SK-N-SH treated with all-trans-retinoic acid at 6 μM for 48 hours (cell line): ENCODE data around the gene MEIS1.

Source experiments
- ATAC-seq: fragments of 200-7000 bp; cut with Tn5 transposase; 3 replicates; pipeline ENCODE4 v1.9.1; 2020; ENCODE audit warnings: mild to moderate bottlenecking, moderate library complexity
- ARNTL ChIP-seq: fragments of 450-650 bp; formaldehyde crosslinking; IDR thresholded peaks from 2 replicates; pipeline ENCODE4 v1.5.0; 2020; ENCODE audit warnings: low read depth, mild to moderate bottlenecking, moderate library complexity, borderline replicate concordance
- BACH2 ChIP-seq: fragments of 250-450 bp; sonication (Bioruptor Pico); IDR thresholded peaks from 2 replicates; pipeline ENCODE4 v1.9.0; 2021; ENCODE audit warnings: mild to moderate bottlenecking, borderline replicate concordance
- CREB5 ChIP-seq: fragments of 250-450 bp; sonication (Bioruptor Pico); IDR thresholded peaks from 2 replicates; pipeline ENCODE4 v1.5.1; 2020; ENCODE audit warnings: low read depth, mild to moderate bottlenecking, moderate library complexity
- CSDC2 ChIP-seq: fragments of 250-450 bp; sonication (Bioruptor Pico); IDR thresholded peaks from 2 replicates; pipeline ENCODE4 v1.5.0; 2020; ENCODE audit warnings: mild to moderate bottlenecking, moderate library complexity
- ESRRG ChIP-seq: fragments of 250-450 bp; sonication (Bioruptor Pico); IDR thresholded peaks from 2 replicates; pipeline ENCODE4 v1.6.1; 2021; ENCODE audit warnings: mild to moderate bottlenecking
- GLIS3 ChIP-seq: fragments of 250-450 bp; sonication (Bioruptor Pico); IDR thresholded peaks from 2 replicates; pipeline ENCODE4 v1.5.0; 2020; ENCODE audit warnings: mild to moderate bottlenecking, moderate library complexity
- OSR1 ChIP-seq: fragments of 250-450 bp; sonication (Bioruptor Pico); IDR thresholded peaks from 2 replicates; pipeline ENCODE4 v1.8.0; 2022; ENCODE audit warnings: moderate library complexity, mild to moderate bottlenecking, inconsistent platforms
- POU6F1 ChIP-seq: fragments of 250-450 bp; sonication (Bioruptor Pico); IDR thresholded peaks from 2 replicates; pipeline ENCODE4 v1.8.0; 2021; ENCODE audit warnings: low read depth, mild to moderate bottlenecking, moderate library complexity, borderline replicate concordance
- PPARA ChIP-seq: fragments of 250-450 bp; sonication (Bioruptor Pico); IDR thresholded peaks from 2 replicates; pipeline ENCODE4 v1.5.0; 2020; ENCODE audit warnings: mild to moderate bottlenecking, borderline replicate concordance
- RARB ChIP-seq: fragments of 250-450 bp; sonication (Bioruptor Pico); IDR thresholded peaks from 2 replicates; pipeline ENCODE4 v1.8.0; 2021; ENCODE audit warnings: mild to moderate bottlenecking, moderate library complexity
- SNAI2 ChIP-seq: fragments of 250-450 bp; sonication (Bioruptor Pico); IDR thresholded peaks from 2 replicates; pipeline ENCODE4 v1.5.0; 2020; ENCODE audit warnings: mild to moderate bottlenecking, moderate library complexity
- TCF4 ChIP-seq: fragments of 250-450 bp; sonication (Bioruptor Pico); IDR thresholded peaks from 2 replicates; pipeline ENCODE4 v1.8.0; 2021; ENCODE audit warnings: mild to moderate bottlenecking, moderate library complexity, borderline replicate concordance
- TOX ChIP-seq: fragments of 250-450 bp; sonication (Bioruptor Pico); IDR thresholded peaks from 2 replicates; pipeline ENCODE4 v1.8.0; 2021; ENCODE audit warnings: mild to moderate bottlenecking, moderate library complexity, borderline replicate concordance
- ZC3H10 ChIP-seq: fragments of 250-450 bp; sonication (Bioruptor Pico); IDR thresholded peaks from 2 replicates; pipeline ENCODE4 v1.5.1; 2021; ENCODE audit warnings: mild to moderate bottlenecking, moderate library complexity
- ZFP3 ChIP-seq: fragments of 250-450 bp; sonication (Bioruptor Pico); IDR thresholded peaks from 2 replicates; pipeline ENCODE4 v1.5.0; 2020; ENCODE audit warnings: mild to moderate bottlenecking, moderate library complexity
- ZFP30 ChIP-seq: fragments of 450-650 bp; formaldehyde crosslinking; IDR thresholded peaks from 2 replicates; pipeline ENCODE4 v1.5.0; 2022; ENCODE audit warnings: mild to moderate bottlenecking, moderate library complexity
- ZNF565 ChIP-seq: fragments of 450-650 bp; formaldehyde crosslinking; conservative IDR thresholded peaks from 2 replicates; pipeline ENCODE4 v1.5.0; 2020; ENCODE audit warnings: low read depth, mild to moderate bottlenecking, moderate library complexity
- ZNF70 ChIP-seq: fragments of 450-650 bp; formaldehyde crosslinking; IDR thresholded peaks from 2 replicates; pipeline ENCODE4 v1.5.0; 2020; ENCODE audit warnings: mild to moderate bottlenecking, moderate library complexity
- ZNF8 ChIP-seq: fragments of 450-650 bp; formaldehyde crosslinking; IDR thresholded peaks from 2 replicates; pipeline ENCODE4 v1.5.0; 2020; ENCODE audit warnings: mild to moderate bottlenecking, moderate library complexity
- TF ChIP-seq, protein P1 (sequence below): fragments of 250-450 bp; sonication (Bioruptor Pico); IDR thresholded peaks from 2 replicates; pipeline ENCODE4 v1.8.0; 2020; ENCODE audit warnings: mild to moderate bottlenecking, moderate library complexity, borderline replicate concordance
- TF ChIP-seq, protein P2 (sequence below): fragments of 250-450 bp; sonication (Bioruptor Pico); IDR thresholded peaks from 2 replicates; pipeline ENCODE4 v1.5.0; 2020; ENCODE audit warnings: mild to moderate bottlenecking, moderate library complexity

Gene MEIS1

GRCh38 chr2:66412874-66413273 lies 22.1 kb upstream of the MEIS1 start:
- TF ChIP-seq TOX (no peak), ZNF565 (no peak), SNAI2 (CRISPR knock-in tag) (no peak), CSDC2 (CRISPR knock-in tag) (no peak), RARB (no peak), CREB5 (no peak), TCF4 (CRISPR knock-in tag) (no peak), ZNF8 (CRISPR knock-in tag) (no peak), ARNTL (no peak), BACH2 (CRISPR knock-in tag) (no peak), GLIS3 (CRISPR knock-in tag) (no peak), OSR1 (CRISPR knock-in tag) (no peak), ZFP30 (CRISPR knock-in tag) (no peak), PPARA (CRISPR knock-in tag) (no peak)
- TF ChIP-seq, protein P1, sequence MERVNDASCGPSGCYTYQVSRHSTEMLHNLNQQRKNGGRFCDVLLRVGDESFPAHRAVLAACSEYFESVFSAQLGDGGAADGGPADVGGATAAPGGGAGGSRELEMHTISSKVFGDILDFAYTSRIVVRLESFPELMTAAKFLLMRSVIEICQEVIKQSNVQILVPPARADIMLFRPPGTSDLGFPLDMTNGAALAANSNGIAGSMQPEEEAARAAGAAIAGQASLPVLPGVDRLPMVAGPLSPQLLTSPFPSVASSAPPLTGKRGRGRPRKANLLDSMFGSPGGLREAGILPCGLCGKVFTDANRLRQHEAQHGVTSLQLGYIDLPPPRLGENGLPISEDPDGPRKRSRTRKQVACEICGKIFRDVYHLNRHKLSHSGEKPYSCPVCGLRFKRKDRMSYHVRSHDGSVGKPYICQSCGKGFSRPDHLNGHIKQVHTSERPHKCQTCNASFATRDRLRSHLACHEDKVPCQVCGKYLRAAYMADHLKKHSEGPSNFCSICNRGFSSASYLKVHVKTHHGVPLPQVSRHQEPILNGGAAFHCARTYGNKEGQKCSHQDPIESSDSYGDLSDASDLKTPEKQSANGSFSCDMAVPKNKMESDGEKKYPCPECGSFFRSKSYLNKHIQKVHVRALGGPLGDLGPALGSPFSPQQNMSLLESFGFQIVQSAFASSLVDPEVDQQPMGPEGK (CRISPR knock-in tag), result no peak
- TF ChIP-seq, protein P2, sequence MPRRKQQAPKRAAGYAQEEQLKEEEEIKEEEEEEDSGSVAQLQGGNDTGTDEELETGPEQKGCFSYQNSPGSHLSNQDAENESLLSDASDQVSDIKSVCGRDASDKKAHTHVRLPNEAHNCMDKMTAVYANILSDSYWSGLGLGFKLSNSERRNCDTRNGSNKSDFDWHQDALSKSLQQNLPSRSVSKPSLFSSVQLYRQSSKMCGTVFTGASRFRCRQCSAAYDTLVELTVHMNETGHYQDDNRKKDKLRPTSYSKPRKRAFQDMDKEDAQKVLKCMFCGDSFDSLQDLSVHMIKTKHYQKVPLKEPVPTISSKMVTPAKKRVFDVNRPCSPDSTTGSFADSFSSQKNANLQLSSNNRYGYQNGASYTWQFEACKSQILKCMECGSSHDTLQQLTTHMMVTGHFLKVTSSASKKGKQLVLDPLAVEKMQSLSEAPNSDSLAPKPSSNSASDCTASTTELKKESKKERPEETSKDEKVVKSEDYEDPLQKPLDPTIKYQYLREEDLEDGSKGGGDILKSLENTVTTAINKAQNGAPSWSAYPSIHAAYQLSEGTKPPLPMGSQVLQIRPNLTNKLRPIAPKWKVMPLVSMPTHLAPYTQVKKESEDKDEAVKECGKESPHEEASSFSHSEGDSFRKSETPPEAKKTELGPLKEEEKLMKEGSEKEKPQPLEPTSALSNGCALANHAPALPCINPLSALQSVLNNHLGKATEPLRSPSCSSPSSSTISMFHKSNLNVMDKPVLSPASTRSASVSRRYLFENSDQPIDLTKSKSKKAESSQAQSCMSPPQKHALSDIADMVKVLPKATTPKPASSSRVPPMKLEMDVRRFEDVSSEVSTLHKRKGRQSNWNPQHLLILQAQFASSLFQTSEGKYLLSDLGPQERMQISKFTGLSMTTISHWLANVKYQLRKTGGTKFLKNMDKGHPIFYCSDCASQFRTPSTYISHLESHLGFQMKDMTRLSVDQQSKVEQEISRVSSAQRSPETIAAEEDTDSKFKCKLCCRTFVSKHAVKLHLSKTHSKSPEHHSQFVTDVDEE (CRISPR knock-in tag), result no peak
- no peak for ATAC-seq

DNA sequence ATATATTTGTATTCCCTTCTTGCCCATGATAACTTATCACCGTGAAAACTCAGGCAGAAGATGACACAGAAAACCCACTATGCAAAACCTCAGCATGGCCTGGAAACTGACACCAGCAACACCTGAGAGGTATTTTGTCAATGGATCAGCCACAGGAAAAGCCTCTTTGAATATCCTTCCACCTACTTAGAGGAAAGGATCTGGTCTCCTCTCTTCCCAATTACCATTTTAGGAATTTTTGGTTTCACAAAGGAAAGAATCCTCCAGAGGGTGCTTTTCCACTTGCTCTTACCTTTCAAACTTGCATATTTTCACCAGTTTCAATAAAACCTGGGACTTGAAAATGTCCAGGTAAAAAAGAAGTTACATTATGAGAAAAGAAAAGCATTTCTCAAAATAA lies 20.0 kb upstream of the MEIS1 start:
- ATAC-seq, result no peak
- no peak for TF ChIP-seq RARB
- TF ChIP-seq OSR1 (CRISPR knock-in tag), result no peak
- TF ChIP-seq TCF4 (CRISPR knock-in tag), result no peak
- no peak for TF ChIP-seq ARNTL
- no peak for TF ChIP-seq SNAI2 (CRISPR knock-in tag)
- TF ChIP-seq, protein P2 (CRISPR knock-in tag), result no peak
- TF ChIP-seq ESRRG, result no peak
- no peak for TF ChIP-seq CREB5
- TF ChIP-seq TOX, result no peak
- TF ChIP-seq ZFP30 (CRISPR knock-in tag), result no peak
- no peak for TF ChIP-seq ZFP3 (CRISPR knock-in tag)
- TF ChIP-seq ZNF565, result no peak
- TF ChIP-seq ZNF70, result no peak
- TF ChIP-seq, all 23 proteins: peak for 0

DNA sequence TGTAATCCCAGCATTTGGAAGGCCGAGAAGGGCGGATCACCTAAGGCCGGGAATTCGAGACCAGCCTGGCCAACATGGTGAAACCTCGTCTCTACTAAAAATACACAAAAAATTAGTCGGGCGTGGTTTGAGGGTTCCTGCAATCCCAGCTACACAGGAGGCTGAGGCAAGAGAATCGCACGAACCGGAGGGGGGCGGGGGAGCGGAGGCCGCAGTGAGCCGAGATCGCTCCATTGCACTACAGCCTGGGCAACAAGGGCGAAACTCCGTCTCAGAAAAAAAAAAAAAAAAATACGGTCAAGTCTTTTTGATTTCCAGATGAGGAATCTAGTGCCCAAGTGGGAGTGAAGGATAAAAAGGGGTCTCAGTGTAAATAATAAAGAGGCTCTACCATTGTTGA lies 16.5 kb upstream of the MEIS1 start:
- TF ChIP-seq, protein P2 (CRISPR knock-in tag), result no peak
- TF ChIP-seq ZC3H10 (CRISPR knock-in tag), result no peak
- TF ChIP-seq POU6F1 (CRISPR knock-in tag), result no peak
- TF ChIP-seq, all 23 proteins: peak for 0
- ATAC-seq, result no peak
